HG02943 (cell line): ENCODE data around the gene IQCH.

ENCODE experiments used
- ATAC-seq: cut with Tn5 transposase; IDR thresholded peaks from one replicate; pipeline ENCODE4 v1.9.1; 2021; ENCODE audit warnings: mild to moderate bottlenecking, low read depth, moderate library complexity; ENCODE audit not compliant: unreplicated experiment

IQCH gene

DNA sequence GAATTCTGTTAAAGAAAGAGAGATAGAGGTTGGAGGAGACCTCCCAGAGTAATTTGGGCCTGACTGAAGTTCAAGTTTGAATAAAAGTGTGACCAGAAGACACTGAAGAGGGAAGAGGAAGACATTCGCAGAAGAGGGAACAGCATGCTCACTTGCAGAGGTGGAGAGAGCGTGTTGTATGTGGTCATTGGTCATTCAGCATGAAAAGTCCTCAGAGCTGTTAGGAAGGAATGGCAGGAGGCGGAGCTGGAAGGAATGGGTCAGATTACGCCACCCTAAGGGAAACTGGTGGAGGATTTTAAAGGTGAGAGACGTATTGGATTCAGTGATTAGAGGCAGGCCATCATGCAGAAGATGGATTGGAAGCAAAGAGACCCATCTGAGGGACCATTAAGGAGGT lies 41.6 kb downstream of the IQCH start:
- no peak for ATAC-seq

DNA sequence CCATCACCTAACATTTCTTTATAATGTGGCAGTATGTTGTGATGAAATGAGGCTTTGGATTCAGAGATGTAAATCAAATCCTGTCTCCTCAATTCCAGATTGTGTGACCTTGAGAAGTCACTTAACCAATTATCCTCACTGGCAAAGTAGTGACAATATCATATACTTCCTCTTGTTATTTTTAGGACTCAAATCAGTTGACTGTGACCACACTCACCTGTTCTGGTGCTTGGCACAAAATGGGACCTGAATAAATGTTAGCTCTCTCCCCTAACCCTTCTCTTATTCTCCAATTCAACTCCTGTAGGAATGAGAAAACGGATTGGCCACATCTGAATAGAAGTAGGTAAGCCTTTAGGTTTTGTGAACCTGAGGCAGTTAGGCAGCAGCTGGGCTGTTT lies 42.1 kb downstream of the IQCH start:
- ATAC-seq: no peak

DNA sequence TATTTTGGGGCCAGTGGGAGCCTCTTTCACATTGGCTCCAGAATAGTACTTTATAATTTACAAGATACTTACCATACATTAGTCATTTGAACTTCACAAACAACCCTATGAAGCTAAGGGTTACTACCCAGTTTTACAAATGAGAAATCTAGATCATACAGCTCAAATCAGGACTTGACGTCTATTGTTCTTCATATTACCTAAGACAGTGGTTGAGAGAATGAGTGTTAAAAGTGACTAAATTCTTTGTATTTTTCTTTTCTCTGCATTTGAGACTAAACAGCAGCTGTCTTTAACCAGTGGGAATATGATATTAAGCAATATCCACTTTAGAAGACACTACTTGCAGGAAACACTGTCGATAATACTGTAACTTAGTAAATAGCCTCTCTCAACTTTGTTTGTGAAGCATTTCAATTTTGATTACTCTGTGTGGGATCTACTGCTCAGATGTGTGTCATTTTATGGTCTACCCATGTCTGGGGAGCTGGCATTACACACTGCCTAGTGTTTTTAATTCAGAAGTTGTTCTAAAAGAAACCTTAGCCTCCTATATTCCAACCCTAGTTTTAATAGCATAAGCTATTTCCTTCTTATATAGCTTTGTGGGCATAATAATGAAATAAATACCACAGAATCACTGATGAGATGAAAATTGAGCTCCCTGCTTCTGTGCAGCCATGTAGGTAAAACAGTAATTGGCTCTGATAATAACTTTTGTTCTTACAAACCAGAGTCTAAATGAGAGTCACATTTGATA lies 45.9 kb downstream of the IQCH start:
- no peak for ATAC-seq

DNA sequence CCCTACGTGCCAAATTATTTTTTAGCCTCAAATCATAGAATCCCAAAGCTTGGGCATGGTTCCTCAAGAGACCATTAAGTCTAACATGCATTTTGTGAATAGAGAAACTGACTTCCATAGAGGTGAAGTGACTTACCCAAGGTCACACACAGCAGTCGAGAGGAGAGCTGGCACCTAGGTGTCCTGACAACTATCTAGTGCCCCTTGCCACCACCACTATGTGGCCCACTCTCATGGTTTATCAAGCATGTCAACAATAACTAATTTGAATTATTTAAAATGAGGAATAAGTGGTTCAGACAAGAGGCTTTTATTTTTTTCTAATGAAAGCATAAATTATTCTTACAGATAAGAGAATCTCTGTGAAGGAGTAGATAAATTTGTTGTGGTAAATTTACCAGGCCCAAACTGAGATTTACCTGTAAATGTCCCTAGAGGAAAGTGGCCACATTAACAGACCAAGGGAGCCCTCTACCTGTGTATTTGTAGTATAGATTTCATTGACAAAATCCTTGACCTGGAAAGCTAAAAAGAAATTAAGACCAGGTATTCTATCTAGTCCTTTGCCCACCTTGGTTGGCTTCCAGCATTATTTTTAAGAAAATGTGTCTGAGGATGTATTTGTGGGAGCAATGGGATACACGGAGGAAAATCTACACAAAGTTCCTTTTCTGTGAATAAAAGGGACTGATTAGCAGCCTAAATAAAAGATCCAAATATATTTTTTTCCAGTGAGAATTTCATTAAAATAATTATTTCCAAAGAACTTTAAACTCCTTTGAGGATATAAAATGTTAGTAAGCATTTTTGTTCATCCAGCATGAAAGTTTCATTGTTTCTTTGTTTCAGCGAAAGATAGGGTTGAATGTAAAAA lies 49.1 kb downstream of the IQCH start:
- no peak for ATAC-seq

DNA sequence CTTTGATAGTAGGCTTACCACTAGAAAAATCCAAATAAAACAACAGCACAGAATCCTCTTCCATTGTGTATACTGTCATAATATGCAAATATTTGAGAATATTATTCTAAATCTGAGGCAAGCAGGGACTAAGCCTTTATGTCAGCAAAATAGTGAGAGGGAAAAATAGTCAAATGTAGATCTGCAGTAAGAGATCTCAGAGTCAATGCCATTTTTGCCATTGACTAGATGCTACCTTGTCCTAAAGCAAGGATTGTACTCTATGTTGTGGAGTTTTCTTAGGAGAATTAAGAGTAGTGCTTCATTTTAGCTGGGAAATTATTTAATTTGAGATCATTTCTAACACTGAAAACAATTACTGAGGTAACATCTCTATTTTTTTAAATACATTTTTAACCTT lies 50.2 kb downstream of the IQCH start:
- no peak for ATAC-seq

DNA sequence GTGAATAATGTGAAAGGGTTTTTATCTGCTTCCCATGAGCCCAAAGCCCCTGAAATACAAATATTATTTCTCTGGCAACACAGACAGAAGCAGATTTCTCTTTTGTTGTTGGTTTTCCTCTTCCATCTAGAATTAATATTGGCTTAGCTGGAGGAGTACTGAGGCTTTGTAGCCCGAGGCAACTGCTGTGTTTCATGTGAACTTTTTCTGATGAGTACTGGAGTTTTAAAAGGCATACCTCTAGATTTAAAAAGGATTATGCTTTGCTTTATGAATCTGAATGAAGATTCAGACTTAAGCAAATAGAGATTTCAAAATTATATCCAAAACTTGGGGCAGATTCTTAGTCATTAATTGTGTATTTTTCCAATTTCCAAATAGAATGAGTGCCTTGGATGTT lies 50.9 kb downstream of the IQCH start:
- ATAC-seq: no peak

DNA sequence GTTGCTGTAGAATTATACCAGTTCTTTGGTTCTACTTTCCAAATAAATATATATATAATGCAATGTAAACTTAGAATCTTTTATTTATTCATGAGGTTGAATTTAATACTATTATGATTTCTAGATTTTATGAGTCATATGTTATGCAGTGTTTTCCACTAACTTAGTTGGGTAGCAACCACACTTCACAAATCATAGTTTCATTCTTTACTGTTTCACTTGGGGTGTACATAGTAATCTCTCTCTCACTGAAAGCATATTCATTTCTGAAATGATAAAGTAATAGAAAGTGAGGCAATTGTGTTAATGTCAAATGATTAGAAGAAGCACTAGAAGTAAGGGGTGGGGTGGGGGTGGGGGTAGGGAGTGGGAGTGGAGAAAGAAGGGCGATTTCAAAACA lies 52.6 kb downstream of the IQCH start:
- no peak for ATAC-seq

DNA sequence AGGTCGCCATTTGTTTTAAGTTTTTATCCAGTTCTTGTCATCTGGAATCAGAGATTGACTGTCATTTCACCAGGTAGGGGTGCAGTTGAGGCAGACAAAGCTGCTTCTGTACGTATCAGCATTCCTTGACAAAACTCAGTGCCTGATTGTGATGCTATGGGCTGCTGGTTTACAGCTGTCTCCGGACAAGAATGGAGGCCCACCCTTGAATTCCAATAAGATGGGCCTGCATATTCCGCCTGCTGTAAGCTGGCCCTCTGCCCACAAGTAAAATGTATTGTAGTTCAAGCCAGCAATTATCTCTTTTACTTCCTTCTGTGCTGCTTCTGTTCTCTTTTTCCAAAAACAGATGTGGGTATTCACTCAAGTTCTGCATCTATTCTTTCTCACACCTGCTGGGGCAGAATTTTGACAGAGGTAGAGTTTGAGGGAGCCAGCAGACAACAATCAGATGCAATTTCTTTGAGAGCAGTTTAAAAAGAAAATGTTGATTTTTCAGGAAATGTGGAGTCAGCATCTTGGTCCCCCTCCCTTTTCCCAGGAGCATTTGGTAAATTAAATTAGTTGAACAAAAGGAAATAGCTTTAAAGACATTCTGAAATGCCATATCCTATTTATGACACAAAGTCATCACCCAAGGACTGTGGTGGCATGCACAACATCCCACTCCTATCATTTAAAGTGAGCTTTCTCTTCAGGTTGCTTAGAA lies 53.5 kb downstream of the IQCH start:
- no peak for ATAC-seq

DNA sequence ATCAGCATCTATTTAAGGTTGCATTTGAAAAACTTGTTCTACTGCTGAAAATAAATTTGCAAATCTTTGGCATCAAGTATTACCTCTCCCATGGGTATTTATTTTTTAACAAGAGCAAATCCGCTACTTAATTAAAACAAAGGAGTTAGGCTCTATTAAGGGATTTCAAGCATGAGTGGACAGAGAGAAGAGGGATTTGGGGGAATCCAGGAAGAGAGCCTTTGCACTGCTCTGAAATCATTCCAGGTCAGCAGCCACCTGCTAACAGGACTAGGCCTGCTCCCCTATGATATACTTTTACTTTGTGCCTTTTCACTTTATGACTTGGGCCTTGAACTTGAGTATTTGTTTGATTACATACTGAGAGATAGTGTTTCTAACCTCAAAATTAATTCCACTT lies 57.1 kb downstream of the IQCH start:
- ATAC-seq: no peak

DNA sequence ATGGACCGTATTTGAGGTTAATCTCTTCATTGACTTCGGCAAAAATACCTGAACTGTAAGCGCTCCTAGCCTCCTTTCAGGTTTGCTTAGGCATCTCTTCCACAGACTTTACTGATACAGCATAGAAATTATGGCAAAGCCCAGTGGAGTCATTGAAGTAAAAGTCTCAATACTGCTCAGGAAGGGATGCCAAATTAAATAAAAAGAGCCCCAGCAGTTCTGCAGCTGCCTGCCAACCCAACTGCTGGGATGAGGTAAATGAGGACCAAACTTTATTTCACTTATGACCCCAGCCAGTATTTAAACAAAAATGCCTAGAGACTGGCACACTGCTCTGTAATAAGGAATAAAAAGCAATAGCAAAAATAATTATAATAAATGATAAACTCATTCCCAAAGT lies 65.4 kb downstream of the IQCH start:
- no peak for ATAC-seq

DNA sequence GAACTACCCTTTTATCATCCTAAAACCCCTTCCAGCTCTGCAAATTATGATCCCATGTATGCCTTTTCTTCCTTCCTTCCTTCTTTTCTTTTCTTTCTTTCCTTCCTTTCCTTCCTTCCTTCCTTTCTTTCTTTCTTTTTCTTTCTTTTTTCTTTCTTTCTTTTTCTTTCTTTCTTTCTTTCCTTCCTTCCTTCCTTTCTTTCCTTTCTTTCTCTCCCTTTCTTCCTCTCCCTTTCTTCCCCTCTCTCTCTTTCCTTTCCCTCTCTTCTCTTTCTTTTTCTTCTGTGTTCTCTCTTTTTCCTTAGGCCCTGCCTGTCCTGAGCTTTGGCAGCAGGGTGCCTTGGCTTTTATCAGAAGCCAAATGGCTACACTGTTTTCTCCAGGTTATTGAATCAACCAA lies 66.8 kb downstream of the IQCH start:
- no peak for ATAC-seq

DNA sequence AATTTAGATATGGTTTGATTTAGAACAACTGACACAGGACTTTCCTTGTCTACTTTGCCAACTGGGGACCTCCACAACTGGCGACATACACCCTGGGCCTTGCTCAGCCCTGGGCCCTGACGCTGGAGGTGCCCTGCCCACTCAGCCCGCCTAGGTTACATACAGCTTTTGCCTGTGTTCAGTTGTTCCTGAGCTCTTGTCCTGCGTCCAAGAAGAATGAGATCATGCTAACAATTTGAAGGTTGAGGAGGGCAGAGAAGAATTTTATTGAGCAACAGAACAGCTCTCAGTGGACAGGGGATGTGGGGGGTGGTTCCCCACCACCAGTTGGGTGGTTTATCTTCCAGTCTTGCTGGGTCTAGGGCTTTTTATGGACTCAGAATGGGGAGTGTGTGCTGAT lies 67.9 kb downstream of the IQCH start:
- no peak for ATAC-seq

DNA sequence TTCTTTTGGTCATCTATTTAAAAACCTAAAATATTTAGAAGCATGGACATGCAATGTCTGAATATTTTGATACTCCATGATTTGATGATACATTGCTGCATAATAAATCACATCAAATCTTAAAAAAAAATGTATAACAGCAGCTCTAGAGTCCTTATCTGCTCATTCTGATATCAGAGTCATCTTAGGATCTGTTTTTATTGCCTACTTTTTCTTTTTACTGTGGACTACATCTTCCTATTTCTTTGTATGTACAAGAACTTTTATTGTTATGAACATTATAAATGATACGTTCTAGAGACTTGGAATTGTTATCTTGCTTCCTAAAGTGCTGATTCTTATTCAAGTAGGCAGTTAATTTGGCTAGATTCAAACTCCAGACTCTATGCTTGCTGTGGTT lies 72.7 kb downstream of the IQCH start:
- no peak for ATAC-seq

DNA sequence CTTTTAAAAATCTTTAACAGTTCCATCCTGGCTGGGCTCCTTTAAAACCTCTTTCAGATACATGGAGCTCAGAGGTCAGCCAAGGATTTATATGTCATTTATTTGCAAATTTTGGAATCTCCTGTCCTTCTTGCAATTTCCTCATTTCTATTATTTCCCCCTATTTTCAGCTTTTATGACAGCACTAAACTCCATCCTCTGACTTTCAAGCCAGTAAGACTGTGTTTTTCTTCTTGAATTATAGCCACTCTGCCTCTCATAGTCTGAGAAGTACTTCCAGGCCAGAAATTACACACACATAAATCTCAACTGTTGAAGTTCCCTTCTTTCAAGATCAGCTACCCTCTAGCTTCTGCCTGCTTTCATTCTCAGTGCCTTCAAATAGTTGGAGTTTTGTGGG lies 73.2 kb downstream of the IQCH start:
- no peak for ATAC-seq

DNA sequence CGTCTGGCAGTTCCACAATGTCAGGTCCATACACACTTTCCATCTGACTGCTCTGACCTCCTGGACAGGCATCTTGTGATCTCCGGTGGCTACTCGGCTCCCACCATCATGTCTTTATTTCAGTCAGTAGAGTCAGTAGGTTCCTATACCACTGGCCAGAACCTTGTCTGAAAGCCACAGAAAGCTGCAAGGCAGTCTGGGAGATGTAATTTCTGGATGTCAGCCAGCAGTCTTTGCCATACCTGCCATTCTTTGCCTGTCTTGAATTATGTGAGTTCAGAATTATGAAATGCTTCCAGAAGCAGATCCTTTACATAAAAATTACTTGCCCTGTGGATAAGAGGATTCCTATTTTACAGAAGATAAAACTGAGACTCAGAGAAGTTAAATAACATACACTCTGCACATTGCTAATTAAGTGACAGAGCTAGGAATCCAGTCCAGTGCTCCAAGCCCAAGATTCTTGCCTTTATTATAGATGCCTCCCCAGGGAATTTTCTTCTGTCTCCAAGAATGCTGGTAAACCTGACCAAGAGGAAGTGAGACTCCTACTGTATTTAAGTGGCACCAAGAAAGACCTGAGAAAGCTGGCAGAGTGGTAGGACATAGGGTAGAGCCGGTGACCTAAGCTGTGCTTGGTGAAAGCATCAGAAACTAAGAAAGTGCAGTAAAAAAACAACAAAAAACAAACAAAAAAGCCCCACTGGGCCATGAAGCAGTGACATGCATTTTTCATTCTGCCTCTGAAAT lies 75.6 kb downstream of the IQCH start:
- ATAC-seq: no peak

DNA sequence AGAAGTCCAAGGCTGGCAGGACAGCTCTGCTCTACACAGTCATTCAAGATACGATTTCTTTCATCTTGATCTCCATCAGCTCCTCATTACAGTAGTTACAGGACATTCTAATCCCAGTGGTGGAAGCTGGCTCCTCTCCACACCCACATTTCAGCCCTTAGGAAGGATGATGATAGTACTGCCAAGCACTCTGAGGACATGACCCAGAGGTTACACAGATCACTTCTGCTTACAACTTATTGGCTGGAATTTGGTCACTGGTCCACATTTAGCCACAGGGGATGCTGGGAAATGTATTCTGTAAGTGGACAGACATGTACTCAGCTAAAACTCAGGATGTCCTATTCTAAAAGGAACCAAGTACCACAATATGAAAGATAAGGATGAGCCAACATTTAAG lies 77.1 kb downstream of the IQCH start:
- ATAC-seq: no peak

DNA sequence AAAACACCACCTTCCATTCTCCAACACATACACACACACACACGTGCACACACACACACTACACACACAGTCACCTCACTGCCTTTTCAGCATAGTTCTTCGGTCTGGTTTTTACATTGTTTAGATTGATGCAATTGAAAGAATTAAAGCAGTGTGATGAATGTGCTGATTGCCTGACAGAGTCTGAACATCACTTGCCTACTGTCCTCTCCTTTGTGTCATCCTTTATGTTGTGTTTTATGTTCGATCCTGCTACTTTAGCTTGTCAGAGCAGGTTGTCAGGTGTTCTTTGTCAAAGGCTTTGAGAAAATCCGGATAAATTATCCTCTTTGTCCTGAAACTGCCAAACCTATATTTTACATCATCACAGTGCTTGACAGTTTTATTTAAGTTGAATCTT lies 80.4 kb downstream of the IQCH start:
- no peak for ATAC-seq

DNA sequence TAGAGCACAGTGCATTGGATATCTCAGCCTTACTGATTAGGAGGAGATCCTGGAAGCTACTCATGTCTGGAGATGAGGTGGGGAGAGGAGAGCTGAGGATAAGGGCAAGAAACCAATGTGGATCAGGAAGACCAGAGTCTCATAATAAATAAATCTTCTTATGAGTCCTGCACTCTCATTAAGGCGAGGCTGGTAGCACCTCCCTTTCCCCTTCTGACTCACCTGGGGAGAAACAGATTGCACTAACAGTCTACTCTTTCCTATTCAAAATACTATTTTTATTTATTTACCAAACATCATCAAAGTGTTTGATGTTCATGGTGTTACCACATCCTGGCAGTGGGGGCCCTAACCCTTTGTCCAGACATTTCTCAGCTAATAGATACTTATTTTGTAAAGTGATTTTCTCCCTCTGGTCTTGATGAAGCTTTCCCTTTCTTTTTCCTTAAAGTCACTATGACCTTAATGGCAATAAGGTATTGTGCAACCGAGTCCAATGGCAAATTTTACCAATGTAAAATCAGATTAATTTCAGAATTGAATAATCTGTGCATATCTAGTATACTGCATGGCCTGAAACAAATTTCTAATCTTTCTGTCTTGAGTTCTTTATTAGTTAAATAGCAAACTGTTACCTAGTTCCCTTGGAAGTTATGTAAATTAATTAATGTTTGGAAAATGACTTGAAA lies 81.1 kb downstream of the IQCH start:
- no peak for ATAC-seq

DNA sequence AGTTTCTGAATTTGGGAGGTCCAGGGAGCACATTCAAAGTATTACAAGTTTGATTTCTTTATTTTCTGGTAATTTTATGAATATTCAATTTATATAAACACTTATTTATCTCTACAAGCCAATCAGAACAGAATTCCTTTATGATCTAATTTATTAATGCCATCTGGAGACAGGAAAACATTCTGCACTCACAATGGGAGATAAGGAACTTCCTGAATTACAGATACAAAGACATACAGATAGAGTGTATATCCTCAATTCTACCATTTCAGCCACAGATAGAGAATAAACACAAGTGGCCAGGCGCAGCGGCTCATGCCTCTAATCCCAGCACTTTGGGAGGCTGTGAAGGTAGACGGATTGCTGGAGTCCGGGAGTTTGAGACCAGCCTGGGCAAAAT lies 86.0 kb downstream of the IQCH start:
- no peak for ATAC-seq

DNA sequence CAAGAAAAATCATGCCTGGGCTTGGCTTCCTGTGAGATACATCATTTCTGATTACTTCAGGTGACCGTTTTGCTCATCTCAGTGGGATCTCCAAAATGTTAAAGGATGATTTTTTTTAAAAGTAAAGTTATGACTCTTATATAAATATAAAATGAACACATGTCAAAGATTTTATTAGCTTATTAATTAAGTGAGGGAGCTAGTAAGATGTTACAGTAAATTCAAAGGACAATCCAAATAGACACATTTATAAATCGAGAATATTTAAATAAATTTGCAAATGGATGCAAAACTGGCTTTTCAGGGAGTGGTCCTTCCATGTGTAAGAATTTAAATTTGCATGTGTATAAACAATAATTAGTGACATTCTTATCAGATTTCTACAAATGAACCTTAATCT lies 87.0 kb downstream of the IQCH start:
- ATAC-seq: no peak
